DMS 273 (cell line): ENCODE measurements around the gene EEF1A1.
"Not testable (repeated sequence)": the region's sequence is repeated elsewhere in the genome, so short reads cannot be mapped to it uniquely, and the experiment has no call there.

Source experiments
- DNase-seq: peaks from one replicate; lab custom pipeline; 2025; ENCODE audit not compliant: unreplicated experiment; lab: John Stamatoyannopoulos, UW

EEF1A1 gene

DNA sequence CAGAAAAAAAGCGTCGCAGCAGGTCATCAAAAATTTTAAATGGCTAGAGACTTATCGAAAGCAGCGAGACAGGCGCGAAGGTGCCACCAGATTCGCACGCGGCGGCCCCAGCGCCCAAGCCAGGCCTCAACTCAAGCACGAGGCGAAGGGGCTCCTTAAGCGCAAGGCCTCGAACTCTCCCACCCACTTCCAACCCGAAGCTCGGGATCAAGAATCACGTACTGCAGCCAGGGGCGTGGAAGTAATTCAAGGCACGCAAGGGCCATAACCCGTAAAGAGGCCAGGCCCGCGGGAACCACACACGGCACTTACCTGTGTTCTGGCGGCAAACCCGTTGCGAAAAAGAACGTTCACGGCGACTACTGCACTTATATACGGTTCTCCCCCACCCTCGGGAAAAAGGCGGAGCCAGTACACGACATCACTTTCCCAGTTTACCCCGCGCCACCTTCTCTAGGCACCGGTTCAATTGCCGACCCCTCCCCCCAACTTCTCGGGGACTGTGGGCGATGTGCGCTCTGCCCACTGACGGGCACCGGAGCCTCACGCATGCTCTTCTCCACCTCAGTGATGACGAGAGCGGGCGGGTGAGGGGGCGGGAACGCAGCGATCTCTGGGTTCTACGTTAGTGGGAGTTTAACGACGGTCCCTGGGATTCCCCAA, at the start of gene EEF1A1:
Gene EEF1A1 (minus strand): TSS at position 345 of the 663 bp plus-strand sequence. CDS start 1,006 bp downstream, outside the sequence.
- DNase-seq = peak; percentile 100

GRCh38 chr6:73569121-73569520, 48.3 kb upstream of the EEF1A1 start:
- DNase-seq = no peak

GRCh38 chr6:73566954-73567591, 46.2 kb upstream of the EEF1A1 start:
- no peak for DNase-seq

- DNase-seq = not testable (repeated sequence)
These were observed 45.6 kb upstream of the EEF1A1 start for GRCh38 chr6:73566486-73566871.

GRCh38 chr6:73565767-73566485, 45.1 kb upstream of the EEF1A1 start:
- DNase-seq = no peak

DNA sequence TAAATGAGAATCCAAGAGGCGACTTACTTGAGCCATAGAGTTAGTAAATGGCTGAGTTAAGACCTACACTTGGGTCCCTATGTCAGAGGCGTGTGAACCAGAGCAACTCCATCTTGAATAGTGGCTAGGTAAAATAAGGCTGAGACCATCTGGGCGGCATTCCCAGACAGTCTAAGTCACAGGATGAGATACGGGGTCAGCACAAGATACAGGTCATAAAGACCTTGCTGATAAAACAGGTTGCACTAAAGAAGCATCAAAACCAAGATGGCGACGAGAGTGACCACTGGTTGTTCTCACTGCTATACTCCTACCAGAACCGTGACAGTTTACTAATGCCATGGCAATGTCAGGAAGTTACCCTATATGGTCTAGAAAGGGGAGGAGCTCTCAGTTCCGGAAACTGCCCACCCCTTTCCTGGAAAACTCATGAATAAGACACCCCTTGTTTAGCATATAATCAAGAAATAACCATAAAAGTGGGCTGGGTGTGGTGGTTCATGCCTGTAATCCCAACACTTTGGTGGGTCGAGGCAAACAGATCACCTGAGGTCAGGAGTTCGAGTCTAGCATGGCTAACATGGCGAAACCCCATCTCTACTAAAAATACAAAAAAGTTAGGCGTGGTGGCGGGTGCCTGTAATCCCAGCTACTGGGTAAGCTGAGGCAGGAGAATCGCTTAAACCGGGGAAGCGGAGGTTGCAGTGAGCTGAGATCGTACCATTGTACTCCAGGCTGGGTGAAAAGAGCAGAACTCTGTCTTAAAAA, 43.9 kb upstream of the EEF1A1 start:
- no peak for DNase-seq

DNA sequence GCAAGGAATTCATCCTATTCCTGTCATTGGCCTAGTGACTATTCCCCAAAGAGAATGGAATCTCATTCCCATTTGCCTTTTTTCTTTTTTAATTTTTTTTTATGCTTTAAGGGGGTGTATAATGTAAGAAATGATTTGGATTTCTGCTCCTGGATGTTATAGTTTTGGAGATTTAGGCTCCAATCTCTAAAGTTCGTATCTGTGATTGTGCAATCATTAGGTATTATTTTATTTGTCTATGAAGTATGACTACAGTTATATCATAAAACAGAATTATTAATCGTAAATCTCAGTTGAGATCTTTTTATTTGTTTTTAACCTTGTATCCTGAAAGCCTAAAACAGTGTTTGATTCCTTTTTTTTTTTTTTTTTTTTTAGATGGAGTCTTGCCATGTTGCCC, 41.7 kb upstream of the EEF1A1 start:
- no peak for DNase-seq

DNA sequence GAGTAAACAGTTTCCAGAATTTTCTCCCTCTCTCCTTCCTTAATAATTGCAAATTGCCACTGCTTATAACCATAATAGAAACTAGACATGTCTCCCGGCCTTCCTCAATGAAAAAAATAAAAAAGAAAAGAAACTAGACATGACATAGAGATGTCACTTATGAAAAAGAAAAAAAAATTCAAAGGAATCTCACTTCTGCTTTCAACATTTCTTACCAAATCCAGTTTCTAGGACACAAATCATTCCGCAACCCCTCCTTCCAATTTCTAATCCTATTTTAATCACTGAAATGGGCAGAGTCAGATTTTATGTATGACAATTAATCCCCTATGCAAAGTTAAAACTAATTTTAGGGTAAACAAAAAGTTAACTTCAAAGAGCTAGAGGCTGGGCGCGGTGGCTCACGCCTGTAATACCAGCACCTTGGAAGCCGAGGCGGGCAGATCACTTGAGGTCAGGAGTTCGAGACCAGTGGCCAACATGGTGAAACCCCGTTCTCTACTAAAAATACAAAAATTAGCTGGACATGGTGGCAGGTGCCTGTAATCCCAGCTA, 40.1 kb upstream of the EEF1A1 start:
- no peak for DNase-seq

DNA sequence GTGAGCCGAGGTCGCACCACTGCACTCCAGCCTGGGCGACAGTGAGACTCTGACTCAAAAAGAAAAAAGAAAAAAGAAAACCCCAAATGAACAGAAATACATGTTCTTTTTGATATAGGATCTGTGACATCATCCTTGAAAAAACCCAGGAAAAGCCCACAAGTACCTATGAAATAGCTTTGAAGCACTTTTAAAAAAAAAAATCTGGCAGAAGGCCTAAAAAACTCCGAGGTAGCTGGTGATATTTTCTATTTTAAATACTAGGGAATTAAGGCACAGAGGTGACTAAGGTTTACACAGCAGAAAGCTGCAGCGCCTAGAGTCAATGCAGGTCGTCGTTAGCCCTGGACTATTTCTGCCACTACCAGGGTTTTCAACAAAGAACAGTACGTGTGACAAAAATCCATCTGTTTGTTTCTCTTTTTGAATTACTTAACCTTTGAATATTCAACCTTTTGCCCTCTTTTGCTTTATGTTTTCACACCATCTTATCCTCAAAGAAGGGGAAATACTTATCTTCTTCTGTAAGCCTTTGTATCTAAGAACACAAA, 39.4 kb upstream of the EEF1A1 start:
- DNase-seq = no peak

GRCh38 chr6:73559399-73559794, 38.6 kb upstream of the EEF1A1 start:
- not testable (repeated sequence) for DNase-seq

GRCh38 chr6:73558624-73559398, 38.0 kb upstream of the EEF1A1 start:
- DNase-seq = no peak

GRCh38 chr6:73556836-73557235, 36.0 kb upstream of the EEF1A1 start:
- no peak for DNase-seq

DNA sequence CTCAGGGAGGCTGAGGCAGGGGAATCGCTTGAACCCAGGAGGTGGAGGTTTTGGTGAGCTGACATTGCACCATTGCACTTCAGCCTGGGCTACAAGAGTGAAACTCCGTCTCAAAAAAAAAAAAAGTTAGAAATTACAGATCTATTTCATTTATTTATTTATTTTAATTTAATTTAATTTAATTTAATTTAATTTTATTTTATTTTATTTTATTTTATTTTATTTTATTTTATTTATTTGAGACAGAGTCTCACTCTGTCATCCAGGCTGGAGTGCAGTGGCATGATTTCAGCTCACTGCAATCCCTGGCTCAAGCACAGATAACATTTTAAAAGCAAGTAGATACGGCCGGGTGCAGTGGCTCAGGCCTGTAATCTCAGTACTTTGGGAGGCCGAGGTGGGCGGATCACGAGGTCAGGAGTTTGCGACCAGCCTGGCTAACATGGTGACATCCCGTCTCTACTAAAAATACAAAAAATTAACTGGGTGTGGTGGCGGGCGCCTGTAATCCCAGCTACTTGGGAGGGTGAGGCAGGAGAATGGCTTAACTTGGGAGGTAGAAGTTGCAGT, 34.6 kb upstream of the EEF1A1 start:
- not testable (repeated sequence) for DNase-seq

GRCh38 chr6:73551115-73551514, 30.3 kb upstream of the EEF1A1 start:
- DNase-seq = not testable (repeated sequence)

GRCh38 chr6:73548458-73549446, 27.9 kb upstream of the EEF1A1 start:
- no peak for DNase-seq

DNA sequence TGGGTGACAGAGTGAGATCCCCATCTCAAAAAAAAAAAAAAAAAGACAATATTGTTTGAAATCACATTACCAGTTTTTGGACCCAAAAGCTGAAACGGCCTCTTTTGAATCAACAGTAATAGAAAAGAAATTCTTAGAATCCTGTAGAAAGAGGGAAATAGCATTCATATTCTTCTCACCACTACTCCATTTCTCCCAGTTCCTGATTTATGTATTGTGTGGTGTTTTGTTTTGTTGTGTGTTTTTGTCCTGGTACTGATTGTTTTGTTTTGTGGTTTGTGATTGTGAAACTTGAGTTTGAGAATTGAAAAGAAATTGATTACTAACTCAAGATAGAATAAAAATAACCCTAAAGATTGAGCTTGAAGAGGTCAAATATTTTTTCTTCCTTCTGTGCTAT, 26.2 kb upstream of the EEF1A1 start:
- DNase-seq = no peak

- no peak for DNase-seq
These were observed 22.1 kb upstream of the EEF1A1 start for GRCh38 chr6:73542891-73543290.

GRCh38 chr6:73542481-73542880, 21.6 kb upstream of the EEF1A1 start:
- DNase-seq = not testable (repeated sequence)
